ENCODE data around the gene SASH1.

- TF ChIP-seq CTCF (IDR thresholded peaks at IDR 0.05) (no peak), EP300 (IDR thresholded peaks at IDR 0.05) (no peak), POLR2AphosphoS5 (IDR thresholded peaks at IDR 0.05) (no peak)
These were observed 45.9 kb downstream of the SASH1 start for GRCh38 chr6:148388521-148388920.
